H9 (cell line): ENCODE measurements around the gene AIFM3. TPM values are rescaled to one million over a fixed set of nuclear protein-coding genes. Genes with fewer than 3 reads are reported as not detected.

ENCODE experiments used
- DNase-seq: peaks from one replicate; pipeline ENCODE4 v3.0.0-alpha.2; 2017
- H2AFZ ChIP-seq: one replicate; pipeline ENCODE4 v1.6.1; 2013; ENCODE audit warnings: mild to moderate bottlenecking, low read length, control low read depth, moderate library complexity
- H2AK5ac ChIP-seq: 2 replicates; pipeline ENCODE4 v1.6.1; 2013; ENCODE audit warnings: low read length, control low read depth, mixed read lengths; ENCODE audit not compliant: insufficient read length
- H2BK120ac ChIP-seq: one replicate; pipeline ENCODE4 v1.6.1; 2013; ENCODE audit warnings: low read depth, mild to moderate bottlenecking, low read length, control low read depth, inconsistent platforms; ENCODE audit not compliant: poor library complexity, severe bottlenecking
- H2BK12ac ChIP-seq: 2 replicates; pipeline ENCODE4 v1.6.1; 2013; ENCODE audit warnings: low read length, control low read depth, mixed read lengths, low read depth; ENCODE audit not compliant: insufficient read length
- H2BK15ac ChIP-seq: 2 replicates; pipeline ENCODE4 v1.6.1; 2013; ENCODE audit warnings: low read depth, low read length, control low read depth
- H2BK20ac ChIP-seq: one replicate; pipeline ENCODE4 v1.6.1; 2013; ENCODE audit warnings: low read depth, mild to moderate bottlenecking, low read length, control low read depth, inconsistent platforms; ENCODE audit not compliant: poor library complexity, severe bottlenecking
- H2BK5ac ChIP-seq: 2 replicates; pipeline ENCODE4 v1.6.1; 2013; ENCODE audit warnings: low read length, control low read depth, mixed read lengths; ENCODE audit not compliant: insufficient read length
- H3K14ac ChIP-seq: 2 replicates; pipeline ENCODE4 v1.6.1; 2013; ENCODE audit warnings: low read length, control low read depth; ENCODE audit not compliant: insufficient read depth
- H3K18ac ChIP-seq: 2 replicates; pipeline ENCODE4 v1.6.1; 2013; ENCODE audit warnings: low read depth, mild to moderate bottlenecking, mixed read lengths, low read length, control low read depth; ENCODE audit not compliant: insufficient read length
- H3K23ac ChIP-seq: 2 replicates; pipeline ENCODE4 v1.6.1; 2013; ENCODE audit warnings: low read length, control low read depth, mixed read lengths, low read depth; ENCODE audit not compliant: insufficient read length
- H3K23me2 ChIP-seq: 2 replicates; pipeline ENCODE4 v1.6.1; 2013; ENCODE audit warnings: low read depth, mild to moderate bottlenecking, mixed read lengths, low read length, control low read depth; ENCODE audit not compliant: insufficient read length, poor library complexity, severe bottlenecking
- H3K27ac ChIP-seq: 2 replicates; pipeline ENCODE4 v1.5.1; 2013; ENCODE audit warnings: low read length, control low read depth, mixed read lengths, low read depth; ENCODE audit not compliant: insufficient read length
- H3K27me3 ChIP-seq: 2 replicates; pipeline ENCODE4 v1.6.1; 2013; ENCODE audit warnings: low read length, control low read depth, inconsistent platforms; ENCODE audit not compliant: insufficient read depth
- H3K4ac ChIP-seq: 2 replicates; pipeline ENCODE4 v1.6.1; 2013; ENCODE audit warnings: low read depth, mild to moderate bottlenecking, control low read depth, inconsistent platforms, low read length, moderate library complexity
- H3K4me1 ChIP-seq: 2 replicates; pipeline ENCODE4 v1.6.1; 2013; ENCODE audit warnings: low read length, control low read depth, inconsistent platforms; ENCODE audit not compliant: insufficient read depth
- H3K4me2 ChIP-seq: 2 replicates; pipeline ENCODE4 v1.6.1; 2013; ENCODE audit warnings: low read length, control low read depth, mixed read lengths; ENCODE audit not compliant: insufficient read length, insufficient read depth
- H3K56ac ChIP-seq: 2 replicates; pipeline ENCODE4 v1.6.1; 2013; ENCODE audit warnings: low read depth, mild to moderate bottlenecking, mixed read lengths, low read length, control low read depth; ENCODE audit not compliant: insufficient read length
- H3K79me1 ChIP-seq: 2 replicates; pipeline ENCODE4 v1.6.1; 2013; ENCODE audit warnings: low read depth, mild to moderate bottlenecking, moderate library complexity, low read length, control low read depth, inconsistent platforms; ENCODE audit not compliant: insufficient read depth, poor library complexity, severe bottlenecking
- H3K79me2 ChIP-seq: 2 replicates; pipeline ENCODE4 v1.6.1; 2013; ENCODE audit warnings: low read length, control low read depth, inconsistent platforms; ENCODE audit not compliant: insufficient read depth
- H3K9ac ChIP-seq: 2 replicates; pipeline ENCODE4 v1.6.1; 2013; ENCODE audit warnings: low read length, control low read depth, mixed read lengths; ENCODE audit not compliant: insufficient read length; ENCODE audit errors: extremely low read depth
- H3K9me3 ChIP-seq: one replicate; pipeline ENCODE4 v1.6.1; 2013; ENCODE audit warnings: low read depth, low read length, inconsistent platforms; ENCODE audit not compliant: control insufficient read depth
- H3T11ph ChIP-seq: one replicate; pipeline ENCODE4 v1.6.1; 2013; ENCODE audit warnings: mild to moderate bottlenecking, low read length, control low read depth, inconsistent platforms
- H4K20me1 ChIP-seq: one replicate; pipeline ENCODE4 v1.6.1; 2013; ENCODE audit not compliant: control insufficient read depth, insufficient read length, insufficient read depth
- H4K5ac ChIP-seq: 2 replicates; pipeline ENCODE4 v1.6.1; 2013; ENCODE audit warnings: low read depth, mild to moderate bottlenecking, mixed read lengths, low read length, control low read depth; ENCODE audit not compliant: insufficient read length
- H4K8ac ChIP-seq: replicated peaks from 2 replicates; pipeline ENCODE4 v1.6.1; 2013; ENCODE audit warnings: low read length, control low read depth, mixed read lengths, low read depth; ENCODE audit not compliant: insufficient read length
- H4K91ac ChIP-seq: 2 replicates; pipeline ENCODE4 v1.6.1; 2013; ENCODE audit warnings: low read depth, mild to moderate bottlenecking, moderate library complexity, mixed read lengths, low read length, control low read depth; ENCODE audit not compliant: insufficient read length
- H3K27ac Mint-ChIP-seq, 3 experiments: 2 replicates in 2 of 3; 3 replicates in 1 of 3; pipeline ENCODE4 v1.8.0; 2020 to 2021; ENCODE audit warnings: mixed read lengths in 3 of 3, mild to moderate bottlenecking in 1 of 3, moderate library complexity in 1 of 3
- H3K27me3 Mint-ChIP-seq: 2 replicates; pipeline ENCODE4 v1.8.0; 2021; ENCODE audit warnings: low read depth, mild to moderate bottlenecking, moderate library complexity, mixed read lengths
- H3K36me3 Mint-ChIP-seq, 3 experiments: 2 replicates in 2 of 3; 3 replicates in 1 of 3; pipeline ENCODE4 v1.8.0; 2020 to 2021; ENCODE audit warnings: low read depth in 3 of 3, mixed read lengths in 3 of 3; ENCODE audit not compliant: insufficient read depth in 1 of 3
- H3K4me1 Mint-ChIP-seq, 2 experiments: 2 replicates each; pipeline ENCODE4 v1.8.0; 2020; ENCODE audit warnings: mixed read lengths in 2 of 2
- H3K4me3 Mint-ChIP-seq, 2 experiments: 2 replicates in 1 of 2; 3 replicates in 1 of 2; pipeline ENCODE4 v1.8.0; 2020 to 2021; ENCODE audit warnings: mild to moderate bottlenecking in 2 of 2, mixed read lengths in 2 of 2, moderate library complexity in 1 of 2
- H3K9me3 Mint-ChIP-seq, 2 experiments: 2 replicates in 1 of 2; 3 replicates in 1 of 2; pipeline ENCODE4 v1.8.0; 2020; ENCODE audit warnings: mild to moderate bottlenecking in 2 of 2, mixed read lengths in 2 of 2, moderate library complexity in 1 of 2
- CTCF ChIP-seq: fragments of 200-600 bp; sonication (generic); conservative IDR thresholded peaks from 3 replicates; pipeline ENCODE4 v1.8.0; 2021; ENCODE audit warnings: antibody characterized with exemption, mild to moderate bottlenecking
- WGBS: extraction: QIAGEN DNeasy Blood & Tissue Kit; methylation state at CpG from one replicate; pipeline ENCODE4 v1.1.7; 2013; ENCODE audit warnings: missing lambda C conversion rate, low lambda C conversion rate, mixed read lengths; ENCODE audit not compliant: insufficient read length; ENCODE audit errors: extremely low coverage; 5-methylcytosine and 5-hydroxymethylcytosine counted together
- total RNA-seq: library from RNA; stranded (reverse); gene quantifications from 2 replicates; pipeline ENCODE4 v1.2.1, GENCODE V29; 2021

AIFM3 gene
- total RNA-seq, 1 experiment from 2014 or later: 1.9 TPM

GRCh38 chr22:20979243-20979809 lies 12.3 kb downstream of the AIFM3 start:
- peak; percentile 99 for DNase-seq
- H3K4ac ChIP-seq: no peak overlapping the region
- peaks cover 4 to 15% (median 7%) of the 10 kb centered on the region in 3 experiments; a peak in 5 of 7 replicates for H3K36me3 Mint-ChIP-seq
- peak overlapping the region; percentile 42 for H3K4me2 ChIP-seq
- no peak overlapping the region for H2BK15ac ChIP-seq
- H4K20me1 ChIP-seq: no peaks in the 10 kb centered on the region
- WGBS: no CpG with 5 or more reads among the region's 39 CpGs
- no peak overlapping the region for H2AK5ac ChIP-seq
- H3K4me1 ChIP-seq: 0 out of 2 replicates have a peak, but pooled peaks cover 2% of the 10 kb centered on the region
- H2AFZ ChIP-seq: peak overlapping the region; percentile 34
- peak overlapping the region; percentile 93 for H3K18ac ChIP-seq
- H3K27me3 ChIP-seq: no peaks in the 10 kb centered on the region; the same call in 1 of the 2 replicates
- no peaks in the 10 kb centered on the region for H3K79me1 ChIP-seq
- no peak overlapping the region for H3T11ph ChIP-seq
- peaks cover 28 to 30% of the 10 kb centered on the region in 2 experiments for H3K4me1 Mint-ChIP-seq
- peak overlapping the region; percentile 81 for H3K14ac ChIP-seq
- TF ChIP-seq CTCF: no peak
- H2BK20ac ChIP-seq: no peak overlapping the region
- H2BK5ac ChIP-seq: no peak overlapping the region
- H3K27ac ChIP-seq: no peak overlapping the region
- peak overlapping the region in 2 of 3 experiments; percentile 92 to 97; a peak in 4 of 7 replicates for H3K27ac Mint-ChIP-seq
- no peak overlapping the region for H4K8ac ChIP-seq
- no peak overlapping the region for H3K56ac ChIP-seq
- H3K9me3 ChIP-seq: no peaks in the 10 kb centered on the region
- peaks cover 13 to 15% of the 10 kb centered on the region in 2 experiments for H3K9me3 Mint-ChIP-seq
- H4K91ac ChIP-seq: no peak overlapping the region
- no peak overlapping the region for H2BK120ac ChIP-seq
- H4K5ac ChIP-seq: peak overlapping the region; percentile 84
- peak overlapping the region; percentile 49 to 74 for H3K4me3 Mint-ChIP-seq
- H3K79me2 ChIP-seq: no peaks in the 10 kb centered on the region
- peaks cover 14% of the 10 kb centered on the region for H3K23me2 ChIP-seq
- H3K9ac ChIP-seq: peak overlapping the region; percentile 35
- H2BK12ac ChIP-seq: peak overlapping the region; percentile 80
- H3K27me3 Mint-ChIP-seq: peaks cover 57% of the 10 kb centered on the region
- no peak overlapping the region for H3K23ac ChIP-seq
